Left hindlimb (tissue), 1 donor: Measurements from ENCODE around the gene XYLT1.
A peak's percentile ranks its signal among the peaks of the same experiment; 100 is the strongest.

Source experiments
- DNase-seq: peaks from one replicate; pipeline ENCODE4 v3.0.0-alpha.2; 2018

Gene XYLT1

GRCh38 chr16:17072104-17072503, 398.7 kb downstream of the XYLT1 start:
- DNase-seq: no peak

- DNase-seq: peak; percentile 40
These were observed 399.7 kb downstream of the XYLT1 start for GRCh38 chr16:17070882-17071592.

DNA sequence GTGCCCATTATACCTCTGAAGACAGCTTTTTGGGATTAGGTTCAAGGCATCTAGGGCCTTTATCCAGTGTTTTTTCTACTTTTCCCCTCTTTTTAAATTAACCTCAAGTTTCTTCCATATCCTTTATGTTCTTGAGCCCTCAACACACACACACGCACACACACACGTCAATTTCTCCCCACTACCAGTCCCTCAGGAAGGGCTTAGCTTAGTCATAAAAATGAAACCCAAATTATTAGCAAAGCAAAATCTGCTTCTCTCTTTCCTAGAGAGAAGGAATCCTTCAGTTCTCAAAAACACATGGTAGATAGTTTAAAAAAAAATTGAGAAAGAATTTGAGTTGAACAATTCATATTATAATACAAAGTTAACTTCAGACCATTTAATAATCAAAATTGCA, 401.1 kb downstream of the XYLT1 start:
- no peak for DNase-seq

DNA sequence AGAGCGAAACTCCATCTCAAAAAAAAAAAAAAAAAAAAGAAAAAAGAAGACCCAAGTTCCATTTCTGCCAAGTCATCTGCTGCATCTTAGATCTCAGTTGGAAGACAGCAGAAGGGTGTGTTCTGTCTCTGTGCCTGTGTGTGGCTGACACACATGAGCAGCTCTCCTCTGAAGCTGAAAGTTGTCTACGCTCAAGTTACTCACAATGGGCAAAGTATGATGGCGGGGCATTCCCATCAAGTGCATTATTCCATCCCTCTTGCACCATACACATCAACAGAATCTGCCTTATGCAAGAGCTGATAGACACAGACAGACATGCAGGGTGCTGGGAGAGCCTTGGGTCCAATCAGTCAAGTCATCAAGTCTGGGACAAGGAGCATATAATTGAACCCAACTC, 402.2 kb downstream of the XYLT1 start:
- DNase-seq: no peak

- no peak for DNase-seq
These were observed 402.9 kb downstream of the XYLT1 start for GRCh38 chr16:17067882-17068281.

DNA sequence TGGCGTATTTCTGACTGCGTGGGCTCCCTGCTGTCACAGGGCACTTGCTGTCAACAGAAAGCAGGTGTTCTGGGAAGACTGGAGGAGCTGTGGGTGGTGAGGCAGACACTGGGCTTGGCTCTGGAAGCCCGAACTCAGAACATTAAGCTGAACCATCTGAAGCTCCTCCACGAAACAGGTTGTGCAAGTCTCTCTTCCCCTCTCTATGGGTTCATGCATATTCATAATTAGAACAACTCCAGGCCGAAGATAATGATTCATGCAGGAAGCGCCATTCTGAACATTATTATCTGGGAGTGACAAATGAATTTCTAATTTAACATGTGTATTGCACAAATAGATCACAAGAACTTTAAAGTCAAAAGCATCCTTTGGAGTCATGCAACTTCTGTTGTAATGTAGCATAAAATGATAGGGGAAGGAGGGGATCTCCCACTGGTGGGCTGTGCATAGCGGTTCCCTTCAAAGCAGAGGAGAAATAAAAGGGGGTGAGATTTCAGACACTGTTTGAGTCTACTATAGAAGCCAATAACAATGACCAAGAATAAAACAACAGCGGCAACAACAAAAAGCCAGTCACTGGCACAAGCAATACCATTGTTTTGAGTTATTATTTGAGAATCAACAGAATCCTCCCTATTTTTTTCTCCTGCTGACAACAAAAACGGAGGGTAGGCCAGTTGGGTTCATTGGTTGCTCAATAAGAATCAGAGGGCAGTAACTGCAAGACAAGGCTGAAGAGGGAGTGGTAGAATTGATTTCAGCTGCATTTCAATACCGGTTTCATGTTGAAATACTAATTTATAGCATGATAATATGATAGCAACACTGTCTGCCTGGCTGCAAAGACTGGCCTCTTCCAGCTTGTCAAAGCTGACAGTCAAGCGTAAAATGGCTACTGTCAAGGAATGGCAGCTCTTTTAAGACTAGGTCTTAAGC, 407.3 kb downstream of the XYLT1 start:
- no peak for DNase-seq

GRCh38 chr16:17062676-17063075, 408.1 kb downstream of the XYLT1 start:
- DNase-seq: no peak

- DNase-seq: no peak
These were observed 409.4 kb downstream of the XYLT1 start for GRCh38 chr16:17061326-17061725.

- no peak for DNase-seq
These were observed 412.3 kb downstream of the XYLT1 start for GRCh38 chr16:17058471-17058870.

GRCh38 chr16:17056666-17057065, 414.1 kb downstream of the XYLT1 start:
- no peak for DNase-seq

GRCh38 chr16:17053536-17054160, 417.1 kb downstream of the XYLT1 start:
- DNase-seq: no peak
